Fibroblast of upper back skin (primary cell): ENCODE measurements around the gene BPI.
"Not testable (repeated sequence)": the region's sequence is repeated elsewhere in the genome, so short reads cannot be mapped to it uniquely, and the experiment has no call there.

Source experiments
- DNase-seq: peaks from one replicate; pipeline ENCODE4 v3.0.0-alpha.2; 2013

BPI gene

DNA sequence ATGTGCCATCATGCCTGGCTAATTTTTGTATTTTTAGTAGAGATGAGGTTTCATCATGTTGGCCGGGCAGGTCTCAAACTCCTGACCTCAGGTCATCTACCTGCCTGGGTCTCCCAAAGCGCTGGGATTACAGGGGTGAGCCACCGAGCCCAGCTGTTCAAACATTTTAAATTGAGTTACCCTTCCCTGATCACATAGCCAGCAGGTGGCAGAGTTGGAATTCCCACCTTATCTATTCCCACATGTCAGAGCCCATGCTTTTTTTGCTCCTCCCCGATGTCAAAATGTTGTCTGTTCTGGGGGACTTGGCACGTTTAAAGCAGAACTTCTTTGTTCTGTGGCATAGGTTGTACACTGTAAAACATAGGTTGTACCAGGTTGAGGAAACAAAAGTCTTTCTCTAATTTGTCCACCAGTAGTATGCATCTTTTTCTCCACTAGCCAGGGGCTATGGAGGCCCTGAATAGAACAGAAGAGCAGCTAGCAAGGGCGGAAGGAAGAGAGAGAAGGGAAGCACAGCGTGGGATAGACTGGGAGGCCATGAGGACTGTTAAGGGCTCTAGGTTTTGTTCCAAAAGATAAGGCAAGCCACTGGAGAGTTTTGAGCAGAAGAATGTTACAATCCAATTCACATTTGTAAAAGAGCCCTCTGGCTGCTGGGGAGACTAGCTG, 35.0 kb downstream of the BPI start:
- no peak for DNase-seq

DNA sequence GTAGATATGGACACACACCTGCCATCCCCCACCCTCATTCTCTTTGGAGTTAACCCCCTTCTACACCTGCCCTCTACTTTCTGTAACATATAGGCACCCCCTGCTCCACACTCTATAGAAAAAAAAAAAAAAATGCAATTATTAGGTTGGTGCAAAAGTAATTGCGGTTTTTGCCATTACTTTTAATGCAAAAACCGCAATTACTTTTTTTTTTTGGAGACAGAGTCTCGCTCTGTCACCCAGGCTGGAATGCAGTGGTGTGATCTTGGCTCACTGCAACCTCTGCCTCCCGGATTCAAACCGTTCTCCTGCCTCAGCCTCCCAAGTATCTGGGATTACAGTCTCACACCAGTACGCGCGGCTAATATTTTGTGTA, 35.6 kb downstream of the BPI start:
- DNase-seq = not testable (repeated sequence)

DNA sequence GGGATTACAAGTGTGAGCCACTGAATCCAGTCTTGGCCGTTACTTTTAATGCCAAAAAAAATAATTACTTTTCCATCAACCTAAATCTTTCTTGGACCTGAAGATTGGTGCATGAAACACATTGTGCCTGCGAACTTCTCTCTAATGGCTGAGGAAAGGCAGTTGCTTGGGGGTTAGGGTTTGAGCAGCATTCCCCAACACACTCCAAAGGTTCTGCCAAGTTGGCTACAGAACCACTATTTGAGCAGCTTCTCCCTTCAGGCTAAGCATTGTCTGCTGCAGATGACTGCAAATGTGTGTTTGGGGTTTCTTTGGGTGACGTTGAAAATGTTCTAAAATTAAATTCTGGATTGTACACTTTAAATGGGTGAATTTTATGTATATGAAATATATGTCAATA, 36.0 kb downstream of the BPI start:
- DNase-seq = no peak

DNA sequence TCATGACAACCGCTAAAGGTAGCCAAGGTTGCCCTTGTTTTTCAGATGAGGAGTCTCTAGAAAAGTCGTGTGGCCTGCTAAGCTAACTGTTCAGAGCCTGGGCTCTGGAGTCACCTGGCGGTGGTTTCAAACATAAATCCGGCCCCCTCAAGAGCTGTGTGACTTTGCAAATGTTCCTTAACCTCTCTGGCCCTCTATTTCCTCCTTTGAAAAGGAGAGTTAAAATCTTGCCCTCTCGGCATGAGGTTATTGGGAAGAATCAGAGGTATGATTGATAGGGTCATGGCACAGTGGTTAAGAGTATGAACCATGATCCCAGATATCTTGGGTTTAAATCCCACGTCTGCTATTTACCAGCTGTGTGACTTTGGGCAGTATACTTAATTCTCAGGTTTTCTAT, 36.7 kb downstream of the BPI start:
- DNase-seq = no peak

DNA sequence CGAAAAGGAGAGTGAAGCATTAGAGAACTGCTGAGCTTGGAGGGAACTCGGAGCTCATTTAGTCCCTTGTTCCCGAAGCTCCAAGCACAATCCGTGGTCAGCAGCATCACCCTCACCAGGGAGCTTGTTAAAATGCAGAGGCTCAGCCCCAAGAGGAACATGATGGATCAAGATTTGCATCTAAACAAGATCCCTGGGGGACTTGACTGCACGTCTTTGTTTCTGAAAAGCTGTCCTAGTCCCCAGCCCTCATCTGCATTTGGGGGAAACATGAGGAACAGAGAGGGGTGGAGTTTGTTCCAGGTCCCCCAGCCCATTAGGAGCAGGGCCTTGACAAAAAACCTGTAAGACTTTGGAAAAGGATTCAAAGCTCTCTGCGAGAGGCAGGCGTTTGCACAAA, 38.3 kb downstream of the BPI start:
- no peak for DNase-seq

DNA sequence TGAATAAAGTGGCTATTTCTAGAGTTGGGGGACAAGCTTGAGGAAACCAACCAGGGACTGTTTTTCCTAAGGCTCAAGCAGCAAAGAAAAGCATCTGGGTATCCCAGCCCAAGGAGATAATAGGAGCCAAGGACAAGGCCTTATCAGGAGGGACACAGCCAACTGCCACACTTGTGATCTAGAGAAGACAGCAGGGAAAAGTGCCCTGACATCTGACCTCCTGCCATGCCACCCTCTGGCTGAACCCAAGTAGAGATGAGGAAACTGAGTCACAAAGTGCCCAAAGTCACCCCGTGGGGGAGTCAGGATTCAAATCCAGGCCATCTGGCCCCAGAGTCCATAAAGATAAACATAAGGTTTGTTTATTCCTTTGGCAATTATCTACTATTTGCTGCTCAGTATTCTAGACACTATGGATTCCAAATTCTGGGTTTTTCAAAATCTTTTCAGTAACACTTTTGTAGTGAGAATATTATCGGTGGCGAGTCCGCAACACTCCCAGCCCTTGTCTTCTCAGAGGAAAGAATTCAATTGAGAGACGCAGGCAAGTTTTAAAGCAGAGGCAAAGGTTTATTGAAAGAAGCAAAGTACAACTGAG, 38.9 kb downstream of the BPI start:
- no peak for DNase-seq

DNA sequence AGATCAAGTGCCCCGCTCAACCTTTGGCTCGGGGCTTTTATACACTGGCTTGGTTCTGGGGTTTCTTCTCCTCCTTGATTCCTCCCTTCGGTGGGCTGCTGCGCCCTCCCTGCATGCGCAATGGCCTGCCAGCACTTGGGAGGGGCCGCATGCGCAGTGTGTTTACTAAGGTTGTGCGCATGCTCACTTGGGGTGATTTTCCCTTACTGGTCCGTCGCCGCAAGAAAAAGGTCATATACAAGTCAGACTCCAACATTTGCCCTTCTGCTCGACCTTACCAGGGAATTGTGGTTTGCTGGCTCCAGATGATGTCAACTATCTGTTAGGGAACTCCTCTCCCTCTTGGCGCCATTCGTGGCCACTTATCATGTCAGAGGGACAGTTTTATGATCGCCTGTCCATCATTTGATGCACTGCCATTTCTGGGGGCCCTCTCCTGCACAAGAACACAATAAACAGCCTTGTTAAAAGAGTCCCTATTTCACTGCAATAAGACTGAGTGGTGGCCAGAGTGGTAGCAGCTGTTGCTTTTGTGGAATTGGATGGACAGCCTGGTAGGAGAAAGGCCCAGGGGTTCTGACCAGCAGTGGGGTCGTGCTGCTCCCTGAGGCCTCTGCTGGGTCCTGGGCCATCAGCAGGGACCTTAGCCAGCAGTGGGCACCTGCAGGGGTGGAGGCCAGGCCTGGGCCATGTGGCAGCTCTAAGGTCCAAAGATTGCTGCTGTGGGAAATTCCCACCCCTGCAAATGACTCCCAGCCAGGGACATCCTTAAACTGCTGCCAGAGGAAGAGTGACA, 39.6 kb downstream of the BPI start:
- DNase-seq = peak; percentile 7

DNA sequence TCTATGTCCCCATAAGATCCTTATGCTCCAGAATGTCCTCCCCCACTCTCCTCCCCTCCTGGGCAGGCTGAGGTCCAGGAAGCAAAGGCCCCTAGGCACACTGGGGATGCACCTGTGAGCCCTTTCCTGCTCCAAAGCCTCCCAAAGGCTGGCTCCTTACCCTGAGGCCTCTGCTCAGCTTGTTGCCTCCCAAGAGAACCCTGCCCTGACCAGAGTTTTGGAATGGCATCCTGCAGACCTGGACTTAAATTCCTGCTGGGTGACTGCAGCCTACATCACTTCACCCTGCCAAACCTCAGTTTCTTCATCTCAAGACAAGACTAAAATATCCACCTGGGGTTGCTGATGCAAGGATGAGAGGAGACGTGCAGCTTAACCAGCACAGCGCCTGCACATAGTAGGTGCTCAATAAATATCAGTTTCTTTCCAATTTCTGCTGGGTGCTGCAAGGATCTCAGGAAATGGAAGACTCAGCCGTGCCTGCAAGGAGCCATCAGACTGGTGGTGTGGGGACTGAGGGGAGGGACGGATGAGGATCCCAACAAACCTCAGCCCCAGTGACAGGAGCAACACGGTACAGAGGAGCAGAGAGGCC, 40.2 kb downstream of the BPI start:
- no peak for DNase-seq

DNA sequence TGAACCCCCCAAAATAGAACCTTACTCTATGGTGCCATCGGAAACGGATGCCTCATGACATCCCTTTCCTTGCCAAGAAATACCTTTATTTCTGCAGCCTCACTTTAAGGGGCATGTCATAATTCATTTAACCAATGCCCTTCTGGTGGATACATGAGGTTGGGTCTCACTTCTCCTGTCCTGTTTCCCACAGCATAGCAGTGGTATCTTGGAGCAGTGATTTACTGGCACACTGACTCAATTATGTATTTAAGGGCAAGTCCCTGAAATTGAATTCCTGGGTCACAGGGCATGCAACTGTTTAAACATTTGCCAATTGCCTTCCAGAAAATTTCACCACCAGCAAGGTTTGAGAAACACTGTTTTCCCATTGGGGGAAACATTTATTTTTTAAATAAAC, 41.7 kb downstream of the BPI start:
- no peak for DNase-seq

DNA sequence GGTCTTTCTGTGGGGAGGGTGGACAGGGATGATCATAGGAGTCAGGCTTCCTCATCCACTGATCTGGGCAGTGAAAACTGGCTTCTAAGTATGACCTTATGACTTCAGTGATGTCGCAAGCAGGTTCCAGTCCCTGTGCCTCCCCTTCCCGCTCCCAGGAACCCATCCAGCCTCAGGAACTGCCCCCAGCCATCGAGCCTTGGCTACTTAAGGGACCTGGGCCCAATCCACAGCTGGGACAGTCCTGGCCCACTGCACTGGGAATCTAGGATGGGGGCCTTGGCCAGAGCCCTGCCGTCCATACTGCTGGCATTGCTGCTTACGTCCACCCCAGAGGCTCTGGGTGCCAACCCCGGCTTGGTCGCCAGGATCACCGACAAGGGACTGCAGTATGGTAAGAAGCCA, 42.3 kb downstream of the BPI start, which contains the start of gene LBP:
LBP (plus strand) TSS at position 236 of the 405 bp plus-strand sequence; CDS start at position 271, 35 bp downstream.
- no peak for DNase-seq

DNA sequence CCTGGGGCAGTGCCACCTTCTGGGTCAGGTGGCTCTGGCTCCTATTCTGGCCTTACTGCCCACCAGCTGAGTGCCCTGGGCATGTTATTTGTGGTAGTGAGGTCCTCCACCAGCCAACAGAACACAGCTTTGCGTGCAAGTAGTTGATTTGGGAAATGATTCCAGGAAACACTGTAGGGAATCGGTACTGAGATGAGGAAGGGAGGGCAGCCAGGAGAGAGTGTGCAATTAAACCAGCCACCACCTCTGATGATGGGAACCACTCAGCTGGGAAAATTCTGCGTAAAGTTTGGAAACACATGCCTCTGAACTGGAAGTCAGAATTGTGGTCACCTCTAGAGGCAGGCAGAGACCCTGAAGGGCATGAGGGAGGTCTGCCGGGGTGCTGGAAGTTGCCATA, 42.8 kb downstream of the BPI start:
- no peak for DNase-seq

DNA sequence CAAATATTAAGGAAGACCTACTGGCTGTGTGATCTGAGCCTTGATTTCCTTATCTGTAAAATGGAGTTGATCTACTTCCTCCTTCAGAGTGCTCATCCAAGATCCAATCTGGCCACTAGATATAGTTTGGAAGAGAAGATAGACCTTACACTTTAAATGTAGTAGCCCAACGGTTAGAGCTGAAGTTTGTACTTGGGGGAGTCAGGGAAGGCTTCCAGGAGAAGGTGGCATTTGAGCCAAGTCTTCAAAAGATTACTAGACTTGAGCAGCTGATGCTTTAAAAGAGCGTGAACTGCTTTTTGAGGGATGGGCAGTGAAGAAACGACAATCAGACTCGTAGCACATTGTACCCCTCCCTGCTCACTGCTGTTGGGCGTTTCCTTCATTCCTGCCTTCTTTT, 45.9 kb downstream of the BPI start:
- DNase-seq = no peak

DNA sequence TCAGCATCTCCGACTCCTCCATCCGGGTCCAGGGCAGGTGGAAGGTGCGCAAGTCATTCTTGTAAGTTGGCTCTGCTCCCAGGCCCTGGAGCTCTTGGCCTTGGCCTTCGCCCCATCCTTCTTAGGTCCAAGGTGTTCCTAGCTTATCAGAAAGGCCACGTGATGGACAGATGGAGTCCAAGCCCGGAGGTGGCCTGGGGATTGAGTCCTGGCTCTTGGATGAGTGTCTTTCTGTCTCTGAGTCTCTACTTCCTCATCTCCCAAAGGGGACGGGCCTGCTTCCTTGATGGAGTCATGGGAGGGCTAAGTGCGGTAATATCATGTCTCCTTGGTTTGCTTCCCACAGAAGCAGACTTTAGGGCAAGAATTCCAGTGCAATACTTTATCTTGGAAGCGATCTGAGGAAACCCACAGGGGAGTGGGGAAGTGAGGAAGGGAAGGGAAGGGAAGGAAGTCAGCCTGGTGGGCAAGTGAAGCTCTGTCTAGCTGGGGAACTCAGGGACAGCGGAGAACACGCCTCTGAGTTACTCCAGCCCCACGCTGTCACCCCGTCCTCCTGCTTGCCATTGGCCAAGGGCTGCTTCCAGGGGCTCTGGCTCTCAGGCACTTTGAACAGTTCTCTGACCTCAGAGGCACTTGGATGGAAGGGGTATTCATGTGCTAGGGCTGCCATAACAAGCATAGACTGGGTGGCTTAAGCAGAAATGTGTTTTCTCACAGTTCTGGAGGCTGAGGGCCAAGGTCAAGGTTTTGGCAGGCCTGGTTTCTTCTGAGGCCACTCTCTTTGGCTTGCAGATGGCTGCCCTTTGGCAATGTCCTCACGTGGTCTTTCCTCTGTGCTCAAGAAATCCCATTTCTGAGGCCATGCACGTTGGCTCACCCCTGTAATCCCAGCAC, 47.2 kb downstream of the BPI start:
- DNase-seq = no peak

DNA sequence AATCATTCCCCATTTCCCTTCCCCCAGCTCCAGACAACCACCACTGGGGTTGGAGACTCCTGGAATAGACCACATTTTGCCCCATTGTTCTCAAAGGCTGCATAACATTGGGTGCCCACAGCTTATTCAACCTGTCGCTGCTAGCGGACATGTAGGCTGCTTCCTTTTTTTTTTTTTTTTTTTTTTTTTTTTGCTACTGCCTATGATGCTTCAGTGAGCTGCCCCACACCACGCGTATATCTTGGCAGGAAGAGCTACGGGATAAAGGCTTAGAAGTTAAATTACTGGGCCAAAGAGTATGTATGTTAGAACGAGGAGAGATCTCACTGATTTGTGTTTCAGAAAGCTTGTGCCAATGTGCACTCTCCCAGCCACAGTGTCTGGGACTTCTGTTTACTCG, 49.4 kb downstream of the BPI start:
- DNase-seq = no peak

DNA sequence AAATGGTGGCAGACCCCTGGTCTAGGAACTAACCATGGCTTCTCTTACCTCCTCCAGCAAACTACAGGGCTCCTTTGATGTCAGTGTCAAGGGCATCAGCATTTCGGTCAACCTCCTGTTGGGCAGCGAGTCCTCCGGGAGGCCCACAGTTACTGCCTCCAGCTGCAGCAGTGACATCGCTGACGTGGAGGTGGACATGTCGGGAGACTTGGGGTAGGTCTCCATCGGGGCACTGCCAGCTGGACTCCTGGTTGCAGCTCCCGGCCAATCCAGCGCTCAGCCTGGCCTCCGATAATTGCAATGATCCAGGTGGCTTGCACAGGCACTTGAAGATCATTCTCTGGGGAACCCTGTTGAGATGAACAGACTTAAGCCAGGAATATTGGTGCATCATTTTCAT, 50.3 kb downstream of the BPI start:
- no peak for DNase-seq

DNA sequence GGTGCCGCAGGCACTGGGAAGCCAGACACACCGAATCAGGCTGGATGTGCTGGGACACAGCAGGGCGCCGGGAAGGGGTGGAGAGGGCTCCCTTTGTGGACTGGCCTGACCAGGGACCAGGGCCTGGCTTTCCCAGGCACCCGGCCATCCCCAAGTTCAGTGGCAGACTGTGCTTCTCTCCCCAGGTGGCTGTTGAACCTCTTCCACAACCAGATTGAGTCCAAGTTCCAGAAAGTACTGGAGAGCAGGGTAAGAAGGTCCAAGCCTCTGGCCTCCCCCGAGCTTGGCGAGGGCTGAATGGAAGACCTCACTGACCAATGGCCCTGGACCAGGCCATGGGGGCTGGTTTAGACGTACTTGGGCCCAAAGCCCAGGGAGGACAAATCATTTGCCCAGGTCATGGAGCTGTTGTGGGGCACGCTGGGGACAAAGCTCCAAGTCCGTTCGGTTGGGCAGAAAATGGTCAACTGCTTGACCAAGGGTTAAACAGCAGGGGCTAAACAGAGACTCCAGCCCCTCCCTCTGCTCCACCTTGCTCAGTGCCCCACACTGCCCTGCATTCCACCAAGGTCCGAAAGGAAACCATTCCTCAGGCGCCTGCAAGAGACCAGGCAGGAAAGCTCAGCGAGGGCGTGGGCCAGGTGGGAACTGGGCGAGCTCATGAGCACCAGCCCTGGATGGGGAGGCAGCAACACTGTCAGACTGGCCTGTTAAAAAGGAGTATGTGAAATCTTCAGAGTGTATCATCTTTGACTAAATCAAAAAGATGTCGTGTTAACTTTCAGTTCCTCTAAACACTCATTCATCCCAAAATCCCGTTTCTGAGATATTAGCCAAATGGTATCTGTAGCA, 51.4 kb downstream of the BPI start:
- DNase-seq = no peak

DNA sequence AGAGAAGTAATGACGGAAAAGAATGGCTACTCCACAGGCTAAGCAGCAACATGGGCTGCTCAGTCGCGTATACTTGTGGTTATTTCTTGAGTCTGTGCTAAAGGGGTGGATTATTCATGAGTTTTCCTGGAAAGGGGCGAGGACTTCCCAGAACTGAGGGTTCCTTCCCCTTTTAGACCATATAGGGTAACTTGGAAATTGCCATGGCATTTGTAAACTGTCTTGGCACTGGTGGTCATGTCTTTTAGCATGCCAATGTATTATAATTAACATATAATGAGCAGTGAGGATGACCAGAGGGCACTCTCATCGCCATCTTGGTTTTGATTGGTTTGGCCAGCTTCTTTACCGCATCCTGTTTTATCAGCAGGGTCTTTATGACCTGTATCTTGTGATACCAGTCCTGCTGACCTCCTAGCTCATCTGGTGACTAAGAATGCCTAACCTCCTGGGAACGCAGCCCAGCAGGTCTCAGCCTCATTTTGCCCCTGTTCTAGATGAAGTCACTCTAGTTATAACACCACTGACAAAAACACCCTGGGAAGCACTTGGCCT, 53.8 kb downstream of the BPI start:
- no peak for DNase-seq

DNA sequence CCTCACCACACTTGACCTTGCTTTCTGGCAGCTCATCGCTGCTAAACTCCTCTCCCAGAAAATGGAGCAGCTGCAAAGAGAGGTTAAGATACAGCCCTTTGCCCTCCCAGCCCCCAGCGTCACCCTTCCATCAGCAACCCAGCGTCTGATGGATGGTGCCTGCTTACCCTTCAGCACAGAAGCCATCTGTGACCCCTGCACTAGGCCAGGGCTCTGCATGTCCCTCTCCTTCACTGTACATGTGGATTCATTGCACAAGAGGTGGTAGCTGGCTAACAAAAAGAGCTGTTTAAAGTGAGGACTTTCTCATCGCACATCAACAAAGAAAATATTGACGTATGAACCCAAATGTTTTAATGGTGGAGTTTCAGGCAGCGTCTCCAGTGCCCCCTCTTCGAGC, 54.6 kb downstream of the BPI start:
- no peak for DNase-seq

DNA sequence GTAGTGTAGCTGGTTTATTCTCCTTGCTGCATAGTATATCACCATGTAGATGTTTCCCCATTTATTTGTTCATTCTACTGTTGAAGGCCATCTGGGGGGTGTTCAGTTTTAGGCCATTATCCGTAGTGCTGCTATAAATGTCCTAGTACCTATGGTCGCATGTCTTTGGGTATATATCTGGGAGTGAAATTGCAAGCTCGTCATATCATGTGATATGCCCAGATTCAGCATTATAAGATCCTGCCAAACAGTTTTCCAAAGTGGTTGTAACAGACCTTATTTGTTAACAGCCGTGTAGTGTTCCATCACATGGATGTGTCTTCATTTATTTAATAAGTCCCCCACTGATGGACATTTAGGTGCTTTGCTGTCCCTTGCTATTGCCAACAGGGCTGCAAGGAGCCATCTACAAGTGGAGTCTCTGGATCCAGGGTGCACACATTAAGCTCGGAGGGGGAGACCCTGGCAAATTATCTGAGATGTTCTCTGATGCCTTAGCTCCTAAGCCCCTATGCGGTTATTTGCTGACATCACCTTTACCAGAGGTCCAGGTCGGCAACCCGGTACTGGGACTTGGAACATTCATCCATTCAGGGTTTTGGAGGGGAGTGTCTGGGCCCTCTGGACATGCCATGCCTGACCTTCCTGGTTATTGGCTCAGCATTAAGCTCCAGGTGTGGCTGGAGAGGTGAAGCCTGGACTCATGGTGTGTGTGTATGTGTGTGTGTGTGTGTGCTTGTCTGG, 59.2 kb downstream of the BPI start:
- no peak for DNase-seq

DNA sequence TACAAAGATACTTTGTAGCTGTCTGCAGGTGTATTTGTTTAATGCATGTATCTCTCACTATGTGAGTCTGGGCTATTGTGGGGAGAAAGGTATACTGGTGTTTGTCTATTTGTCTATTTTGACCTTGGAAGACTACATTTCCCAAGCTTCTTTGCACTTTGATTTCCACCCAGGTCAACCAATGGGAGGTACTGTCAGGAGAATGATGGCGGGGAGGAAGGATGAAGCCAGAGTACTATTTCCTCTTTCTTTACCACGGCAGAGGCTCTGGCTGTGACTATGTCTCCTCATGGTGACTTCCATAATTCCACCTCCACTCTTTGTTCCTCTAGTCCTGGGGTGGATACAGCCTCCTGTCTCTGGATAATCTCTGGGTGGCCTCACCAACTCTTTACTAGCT, 65.4 kb downstream of the BPI start:
- no peak for DNase-seq

DNA sequence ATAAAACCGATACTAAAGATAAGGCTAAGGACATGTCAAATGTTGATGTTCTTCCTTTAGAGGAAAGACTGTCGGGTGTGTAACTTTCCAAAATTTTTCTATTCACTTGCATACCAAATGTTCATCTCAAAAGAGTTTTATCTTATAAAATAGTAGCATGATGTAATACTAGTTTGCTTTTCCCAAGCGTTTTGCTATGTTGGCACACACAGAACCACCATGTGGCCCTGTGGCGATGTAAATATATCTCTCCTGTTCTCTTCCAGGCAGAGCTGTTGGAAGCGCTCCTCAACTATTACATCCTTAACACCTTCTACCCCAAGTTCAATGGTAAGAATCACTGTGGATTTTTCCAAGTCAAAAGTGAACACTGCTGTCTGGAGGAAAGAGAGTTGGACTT, 68.8 kb downstream of the BPI start:
- DNase-seq = no peak
